Fibroblast of lung (primary cell): Measurements from ENCODE around the gene UAP1L1. TPM values are rescaled to one million over a fixed set of nuclear protein-coding genes. Genes with fewer than 3 reads are reported as not detected.

Source experiments
- DNase-seq, 2 donors: peaks; one replicate each; pipeline versions ENCODE4 v3.0.0 to v3.0.0-alpha.2; 2010; ENCODE audit warnings: low read depth in 2 of 2
- H2AFZ ChIP-seq: 2 replicates; pipeline ENCODE4 v1.5.1; 2012; ENCODE audit warnings: low read length, control low read depth, inconsistent platforms
- H3K27ac ChIP-seq: 2 replicates; pipeline ENCODE4 v1.5.1; 2011; ENCODE audit warnings: low read length, control low read depth; ENCODE audit not compliant: insufficient read depth
- H3K27me3 ChIP-seq: 2 replicates; pipeline ENCODE4 v1.5.1; 2011; ENCODE audit warnings: mild to moderate bottlenecking, low read length; ENCODE audit not compliant: control insufficient read depth, insufficient read depth
- H3K36me3 ChIP-seq: 2 replicates; pipeline ENCODE4 v1.5.1; 2011; ENCODE audit warnings: low read length; ENCODE audit not compliant: control insufficient read depth, insufficient read depth
- H3K4me1 ChIP-seq: 2 replicates; pipeline ENCODE4 v1.5.1; 2011; ENCODE audit warnings: low read length; ENCODE audit not compliant: control insufficient read depth, insufficient read depth; ENCODE audit errors: extremely low read depth
- H3K4me2 ChIP-seq: 2 replicates; pipeline ENCODE4 v1.5.1; 2011; ENCODE audit warnings: low read length, control low read depth; ENCODE audit not compliant: insufficient read depth; ENCODE audit errors: extremely low read depth
- H3K4me3 ChIP-seq, 4 experiments: fragments of 200-600 bp in 1 of 4; sonication (generic) in 1 of 4; replicated peaks in 1 of 4; 2 replicates each; pipeline ENCODE4 v1.5.1; 2011 to 2016; ENCODE audit warnings: low read length in 4 of 4, low read depth in 3 of 4, mild to moderate bottlenecking in 3 of 4, control low read depth in 2 of 4, inconsistent platforms in 1 of 4, mixed read lengths in 1 of 4; ENCODE audit not compliant: insufficient read depth in 1 of 4; ENCODE audit errors: control extremely low read depth in 1 of 4
- H3K79me2 ChIP-seq: 2 replicates; pipeline ENCODE4 v1.5.1; 2012; ENCODE audit warnings: mild to moderate bottlenecking, low read length, inconsistent platforms; ENCODE audit not compliant: control insufficient read depth, insufficient read depth
- H3K9ac ChIP-seq: 2 replicates; pipeline ENCODE4 v1.5.1; 2011; ENCODE audit warnings: mild to moderate bottlenecking, low read length, control low read depth; ENCODE audit not compliant: insufficient read depth
- H3K9me3 ChIP-seq: 2 replicates; pipeline ENCODE4 v1.5.1; 2012; ENCODE audit warnings: low read depth, low read length; ENCODE audit not compliant: control insufficient read depth, insufficient read depth
- H4K20me1 ChIP-seq: 2 replicates; pipeline ENCODE4 v1.5.1; 2011; ENCODE audit warnings: low read length; ENCODE audit not compliant: control insufficient read depth, insufficient read depth; ENCODE audit errors: extremely low read depth
- CTCF ChIP-seq, 2 donors: IDR thresholded peaks in 1 of 2; conservative IDR thresholded peaks in 1 of 2; 1 replicate in 1 of 2; 2 replicates in 1 of 2; pipeline ENCODE4 v1.5.1; 2011 to 2012; ENCODE audit warnings: low read length in 2 of 2, control low read depth in 1 of 2, inconsistent platforms in 1 of 2, low read depth in 1 of 2, mild to moderate bottlenecking in 1 of 2
- EZH2 ChIP-seq: IDR thresholded peaks from 2 replicates; pipeline ENCODE4 v1.5.1; 2012; ENCODE audit warnings: low read length, control low read depth, mild to moderate bottlenecking; ENCODE audit errors: missing control alignments
- polyA plus RNA-seq, 2 donors: library from polyadenylated mRNA; depleted of rRNA in 1 of 2; stranded (reverse) in 1 of 2; unstranded in 1 of 2; fragments of >200 nt; gene quantifications; 2 replicates each; pipeline ENCODE4 v1.2.1, GENCODE V29; 2011 to 2012; ENCODE audit warnings: missing spikeins in 1 of 2
- total RNA-seq: library from RNA; depleted of rRNA; stranded (reverse); fragments of >200 nt; gene quantifications from 2 replicates; pipeline ENCODE4 v1.2.1, GENCODE V29; 2014

UAP1L1 gene
- total and polyA plus RNA-seq, 2 donors (not counting 1 experiment from before 2014, with no cell fraction given), result 16.4 to 21.1 TPM

DNA sequence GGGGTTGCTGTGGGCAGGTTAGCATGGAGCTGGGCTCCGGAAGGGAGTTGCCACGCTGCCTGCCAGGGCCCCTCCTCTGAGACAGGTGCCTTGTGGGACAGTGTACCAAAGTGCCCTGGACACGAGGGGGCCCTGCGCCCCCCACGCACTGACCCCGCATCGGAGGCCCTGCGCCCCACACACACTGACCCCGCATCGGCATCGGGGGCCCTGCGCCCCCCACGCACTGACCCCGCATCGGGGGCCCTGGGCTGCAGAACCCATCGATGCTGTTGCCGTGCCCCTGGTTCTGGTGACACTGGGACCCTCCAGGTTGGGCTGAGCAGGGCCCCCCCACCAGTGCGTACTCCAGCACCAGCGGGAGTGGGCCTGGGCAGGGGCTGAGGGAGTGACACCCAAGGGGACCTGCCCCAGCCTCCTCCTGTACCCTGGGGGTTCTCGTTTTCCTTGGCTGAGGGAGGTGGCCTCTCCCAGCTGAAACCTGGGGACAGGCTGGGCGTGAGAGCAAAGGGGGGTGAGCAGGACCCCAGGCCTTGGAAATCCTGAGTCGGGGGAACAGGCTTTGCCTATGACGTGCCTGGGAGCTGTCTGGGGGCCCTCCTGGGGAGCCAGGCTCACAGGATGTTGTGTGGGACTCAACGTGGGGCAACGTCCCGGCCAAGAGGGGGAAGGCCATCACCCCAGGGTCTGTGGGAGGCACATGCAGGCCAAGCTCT, 13.8 kb upstream of the UAP1L1 start:
- no peak overlapping the region for H3K4me2 ChIP-seq
- no peaks in the 10 kb centered on the region for H3K79me2 ChIP-seq
- H3K36me3 ChIP-seq, result no peaks in the 10 kb centered on the region
- H3K4me1 ChIP-seq, result no peaks in the 10 kb centered on the region
- TF ChIP-seq EZH2, result no peak
- no peak for TF ChIP-seq CTCF (conservative IDR thresholded peaks at IDR 0.05 in 1 of 2, IDR thresholded peaks at IDR 0.05 in 1 of 2; ENCODE audit: low read depth in 1 of 2, low read length in 2 of 2)
- no peak overlapping the region for H3K4me3 ChIP-seq
- H3K9me3 ChIP-seq, result no peaks in the 10 kb centered on the region
- no peaks in the 10 kb centered on the region for H4K20me1 ChIP-seq
- no peak overlapping the region for H2AFZ ChIP-seq
- H3K27me3 ChIP-seq, result peaks cover 2% of the 10 kb centered on the region
- H3K9ac ChIP-seq, result no peak overlapping the region
- no peak for DNase-seq
- no peak overlapping the region for H3K27ac ChIP-seq

GRCh38 chr9:137064027-137064879, 13.1 kb upstream of the UAP1L1 start:
- no peak overlapping the region for H3K4me2 ChIP-seq
- no peak overlapping the region for H3K4me3 ChIP-seq
- no peaks in the 10 kb centered on the region for H4K20me1 ChIP-seq
- no peaks in the 10 kb centered on the region for H3K9me3 ChIP-seq
- H3K27ac ChIP-seq, result no peak overlapping the region
- H3K79me2 ChIP-seq, result no peaks in the 10 kb centered on the region
- TF ChIP-seq EZH2 (no peak), CTCF (conservative IDR thresholded peaks at IDR 0.05 in 1 of 2, IDR thresholded peaks at IDR 0.05 in 1 of 2; ENCODE audit: low read depth in 1 of 2, low read length in 2 of 2) (peak; percentile 78 to 89)
- H3K9ac ChIP-seq, result no peak overlapping the region
- DNase-seq, result peak in 1 of 2 donors; percentile 39
- no peaks in the 10 kb centered on the region for H3K36me3 ChIP-seq
- H3K4me1 ChIP-seq, result peaks cover 3% of the 10 kb centered on the region
- H3K27me3 ChIP-seq, result no peaks in the 10 kb centered on the region
- no peak overlapping the region for H2AFZ ChIP-seq

DNA sequence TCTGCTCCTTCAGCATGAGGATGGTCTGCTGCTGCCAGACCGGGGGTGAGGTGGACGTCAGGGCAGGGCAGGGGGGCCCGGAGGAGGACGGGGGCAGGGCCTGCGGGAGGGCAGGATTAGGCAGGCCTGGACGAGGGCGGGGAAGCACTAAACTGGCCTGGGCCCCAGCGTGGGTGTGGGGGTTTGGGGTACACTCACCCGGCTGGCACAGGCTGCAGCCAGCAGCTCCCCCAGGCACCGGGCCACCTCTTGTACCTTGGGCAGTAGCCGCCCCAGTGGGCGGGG, 12.5 kb upstream of the UAP1L1 start:
- TF ChIP-seq EZH2 (no peak), CTCF (conservative IDR thresholded peaks at IDR 0.05 in 1 of 2, IDR thresholded peaks at IDR 0.05 in 1 of 2; ENCODE audit: low read depth in 1 of 2, low read length in 2 of 2) (no peak)
- H3K4me1 ChIP-seq, result peaks cover 5% of the 10 kb centered on the region
- H3K4me2 ChIP-seq, result no peak overlapping the region
- H3K9ac ChIP-seq, result no peak overlapping the region
- H4K20me1 ChIP-seq, result no peaks in the 10 kb centered on the region
- DNase-seq, result no peak
- no peak overlapping the region for H3K4me3 ChIP-seq
- H3K27ac ChIP-seq, result no peak overlapping the region
- no peaks in the 10 kb centered on the region for H3K79me2 ChIP-seq
- no peaks in the 10 kb centered on the region for H3K36me3 ChIP-seq
- no peaks in the 10 kb centered on the region for H3K27me3 ChIP-seq
- H3K9me3 ChIP-seq, result no peaks in the 10 kb centered on the region
- no peak overlapping the region for H2AFZ ChIP-seq
